SKM-1 treated with dmso at 0.1 percent for 144 hours (cell line): ENCODE results near the gene TSHR.
"Not testable (repeated sequence)": the region's sequence is repeated elsewhere in the genome, so short reads cannot be mapped to it uniquely, and the experiment has no call there.

Experiments
- DNase-seq: peaks from one replicate; lab custom pipeline; 2025; ENCODE audit not compliant: unreplicated experiment; lab: John Stamatoyannopoulos, UW

The TSHR gene

GRCh38 chr14:80955416-80955941 lies at the start of gene TSHR:
TSHR (plus strand) TSS chr14:80955621; CDS start chr14:80955681, 60 bp downstream.
- no peak for DNase-seq

DNA sequence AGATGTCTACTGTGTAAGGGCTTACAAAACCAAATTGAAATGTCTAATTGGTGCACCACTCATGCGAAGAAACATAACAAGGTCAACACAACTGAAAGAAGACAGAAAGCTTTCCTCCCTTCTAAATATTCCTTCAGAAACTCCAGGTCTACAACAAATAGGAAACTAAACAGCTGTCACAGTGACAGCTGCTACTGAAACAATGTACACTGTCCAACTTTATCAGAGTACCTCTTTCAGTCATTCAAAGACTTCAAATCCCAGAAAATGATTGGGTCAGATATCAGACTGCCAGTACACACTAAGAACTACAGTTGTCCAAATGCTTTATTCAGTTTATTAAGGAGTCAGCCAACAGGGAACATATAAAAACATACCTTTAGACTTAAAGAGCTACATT lies 49.1 kb upstream of the TSHR start:
- no peak for DNase-seq

GRCh38 chr14:80906946-80907345 lies 48.5 kb upstream of the TSHR start:
- DNase-seq: no peak

DNA sequence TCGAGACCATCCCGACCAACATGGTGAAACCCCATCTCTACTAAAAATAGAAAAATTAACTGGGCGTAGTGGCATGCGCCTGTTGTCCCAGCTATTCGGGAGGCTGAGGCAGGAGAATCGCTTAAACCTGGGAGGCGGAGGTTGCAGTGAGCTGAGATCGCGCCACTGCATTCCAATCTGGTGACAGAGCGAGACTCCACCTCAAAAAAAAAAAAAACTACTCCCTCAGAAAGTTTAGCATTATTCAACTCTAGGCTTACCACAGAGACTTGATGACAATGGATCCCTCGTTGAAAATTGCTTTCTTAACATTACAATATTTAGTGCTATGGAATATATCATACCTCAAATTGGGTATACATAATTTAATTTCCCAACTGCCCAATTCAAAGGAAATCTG lies 43.4 kb upstream of the TSHR start:
- DNase-seq: not testable (repeated sequence)

DNA sequence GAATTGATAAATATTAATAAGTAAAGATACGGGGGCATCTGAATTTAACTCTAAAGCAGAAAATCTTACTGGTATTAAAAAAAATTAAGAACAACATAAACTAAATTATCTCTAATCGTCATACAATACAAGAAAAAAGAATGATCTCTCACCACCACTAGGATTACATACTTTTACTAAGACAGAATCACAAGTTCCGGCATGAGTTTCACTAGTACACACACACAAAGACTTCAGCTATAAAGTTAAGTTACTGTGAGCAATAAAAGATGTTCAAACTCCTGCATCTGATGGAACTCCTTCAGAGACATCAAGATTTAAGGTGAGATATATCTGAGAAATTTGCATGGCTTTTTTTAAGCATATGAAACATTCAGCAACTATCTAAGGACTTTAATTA lies 35.8 kb upstream of the TSHR start:
- no peak for DNase-seq

GRCh38 chr14:80923368-80923767 lies 32.1 kb upstream of the TSHR start:
- DNase-seq: no peak

DNA sequence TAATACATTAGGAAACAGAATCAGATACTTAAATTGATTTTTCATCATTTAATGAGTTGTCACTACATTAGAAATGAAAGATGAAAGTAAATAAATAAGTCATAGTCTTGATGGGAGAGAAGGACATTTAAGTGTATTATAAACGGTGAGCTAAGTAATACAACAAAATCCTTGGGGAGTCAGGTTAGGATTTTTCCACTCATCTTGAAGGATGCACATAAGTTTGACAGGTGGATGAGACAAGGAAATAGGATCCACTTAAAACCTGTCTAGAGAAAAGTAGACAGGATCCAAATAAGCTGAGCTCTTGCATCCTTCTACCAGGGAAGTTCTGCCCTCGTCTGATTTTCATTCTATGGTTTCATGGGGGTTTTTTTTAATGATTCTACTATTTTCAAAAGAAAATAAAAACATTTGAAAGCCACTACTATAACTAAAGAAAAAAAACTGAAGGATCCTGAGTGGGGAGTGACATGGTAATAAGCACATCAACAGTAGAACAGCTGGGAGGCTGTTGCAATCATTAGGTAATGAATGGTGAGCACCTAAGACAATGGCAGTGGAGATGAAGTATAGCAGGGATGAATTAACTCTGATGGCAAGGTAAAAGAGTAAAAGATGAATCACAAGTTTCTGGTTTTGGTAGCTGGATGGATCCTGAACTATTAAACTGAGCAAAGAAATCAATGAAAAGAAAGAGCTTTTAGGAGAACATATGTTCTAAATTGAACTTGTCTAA lies 30.9 kb upstream of the TSHR start:
- no peak for DNase-seq

DNA sequence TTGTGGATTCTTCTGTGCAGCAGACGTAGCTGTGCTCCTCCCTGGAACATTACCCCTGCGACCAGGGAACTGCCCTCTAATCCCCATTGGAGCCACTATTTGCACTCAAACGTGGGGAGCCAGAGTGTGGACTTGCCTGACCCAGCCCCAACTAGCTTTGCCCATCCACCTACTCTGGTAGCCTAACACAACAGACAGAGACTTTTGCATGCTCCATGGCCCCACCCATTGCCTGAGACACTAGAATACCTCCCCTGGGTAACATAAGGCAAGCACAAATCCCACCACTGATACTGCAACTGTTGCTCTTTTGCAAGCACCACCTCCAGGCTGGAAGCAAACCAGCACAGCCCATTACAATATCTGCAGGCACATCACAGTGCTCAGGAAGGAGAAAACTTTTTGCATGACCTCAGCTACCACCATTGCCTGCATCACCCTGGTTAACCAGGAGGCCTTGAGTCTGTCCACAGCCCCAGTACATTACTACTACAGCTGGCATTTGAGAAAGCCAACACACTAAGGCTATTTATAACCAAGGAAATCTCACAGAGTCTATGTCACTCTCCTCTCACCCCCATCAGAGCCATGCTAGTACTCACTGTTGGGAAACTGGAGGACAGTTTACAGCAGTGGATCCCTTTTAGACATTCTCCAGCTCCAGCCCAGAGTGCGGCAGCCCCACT lies 28.9 kb upstream of the TSHR start:
- no peak for DNase-seq

GRCh38 chr14:80927083-80927989 lies 28.1 kb upstream of the TSHR start:
- no peak for DNase-seq

- DNase-seq: no peak
Measured at GRCh38 chr14:80930095-80930494, 25.3 kb upstream of the TSHR start.

DNA sequence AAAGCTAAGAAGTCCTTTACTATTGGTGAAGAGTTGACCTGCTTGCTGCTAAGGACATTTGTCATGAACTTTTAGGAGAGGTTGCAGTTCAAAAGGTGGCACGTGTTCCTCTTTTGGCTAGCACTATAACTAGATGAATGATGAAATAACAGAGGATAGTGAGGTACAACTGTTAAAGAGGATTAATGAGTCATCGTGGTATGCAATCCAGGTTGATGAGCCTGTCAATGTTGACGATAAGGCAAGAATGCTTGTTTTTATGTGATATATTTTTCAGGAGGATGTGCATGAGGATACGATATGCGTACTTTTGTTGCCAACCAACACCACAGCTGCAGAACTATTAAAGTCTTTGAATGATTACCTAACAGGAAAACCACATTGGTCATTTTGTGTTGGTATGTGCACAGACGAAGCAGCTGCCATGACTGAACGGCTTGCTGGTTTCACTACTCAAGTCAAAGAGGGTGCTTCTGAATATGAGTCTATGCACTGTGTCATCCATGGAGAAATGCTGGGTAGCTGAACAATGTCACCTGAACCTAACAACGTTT lies 24.5 kb upstream of the TSHR start:
- DNase-seq: peak; percentile 82

DNA sequence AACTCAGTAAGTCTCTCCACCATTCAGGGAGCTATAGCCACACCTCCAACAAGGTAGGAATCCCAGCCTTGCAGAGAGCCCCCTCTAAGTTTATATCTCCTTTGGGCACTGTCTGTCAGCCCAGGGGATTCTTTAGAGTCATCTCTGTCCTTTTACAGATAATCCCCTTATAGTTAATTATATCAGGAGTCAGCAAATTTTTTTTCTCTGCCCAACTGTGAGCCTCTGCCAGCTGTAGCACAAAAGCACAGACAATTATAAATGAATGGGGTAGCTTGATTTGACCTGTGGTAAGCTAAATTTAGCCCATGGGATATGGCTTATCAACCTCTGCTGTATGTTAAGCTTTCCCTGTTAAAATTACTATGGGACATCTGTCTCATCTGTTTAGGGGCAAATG lies 22.1 kb upstream of the TSHR start:
- DNase-seq: no peak

- no peak for DNase-seq
Measured at GRCh38 chr14:80933686-80934085, 21.7 kb upstream of the TSHR start.

DNA sequence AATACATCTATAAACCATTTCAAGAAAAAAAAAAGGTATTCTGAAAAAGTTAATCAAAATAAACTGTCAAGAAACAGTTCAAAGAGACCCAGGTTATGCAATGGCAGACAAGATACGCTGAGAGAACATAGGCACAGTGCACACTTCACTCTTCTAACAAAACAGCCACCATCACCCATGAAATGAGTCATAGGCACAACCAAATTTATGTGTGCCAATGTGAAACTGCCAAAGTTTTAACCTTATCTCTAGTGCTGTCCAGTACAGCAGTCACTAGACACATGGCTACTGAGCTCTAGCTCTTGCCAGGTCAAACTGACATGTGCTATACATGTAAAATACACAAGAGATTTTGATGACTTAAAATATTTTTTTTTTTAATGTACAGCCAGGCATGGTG lies 15.3 kb upstream of the TSHR start:
- no peak for DNase-seq

GRCh38 chr14:80941241-80942185 lies 13.9 kb upstream of the TSHR start, which contains the start of gene CEP128:
CEP128 (minus strand) TSS chr14:80941738.
- DNase-seq: peak; percentile 79

- DNase-seq: no peak
Measured at GRCh38 chr14:80942191-80942600, 13.2 kb upstream of the TSHR start.

DNA sequence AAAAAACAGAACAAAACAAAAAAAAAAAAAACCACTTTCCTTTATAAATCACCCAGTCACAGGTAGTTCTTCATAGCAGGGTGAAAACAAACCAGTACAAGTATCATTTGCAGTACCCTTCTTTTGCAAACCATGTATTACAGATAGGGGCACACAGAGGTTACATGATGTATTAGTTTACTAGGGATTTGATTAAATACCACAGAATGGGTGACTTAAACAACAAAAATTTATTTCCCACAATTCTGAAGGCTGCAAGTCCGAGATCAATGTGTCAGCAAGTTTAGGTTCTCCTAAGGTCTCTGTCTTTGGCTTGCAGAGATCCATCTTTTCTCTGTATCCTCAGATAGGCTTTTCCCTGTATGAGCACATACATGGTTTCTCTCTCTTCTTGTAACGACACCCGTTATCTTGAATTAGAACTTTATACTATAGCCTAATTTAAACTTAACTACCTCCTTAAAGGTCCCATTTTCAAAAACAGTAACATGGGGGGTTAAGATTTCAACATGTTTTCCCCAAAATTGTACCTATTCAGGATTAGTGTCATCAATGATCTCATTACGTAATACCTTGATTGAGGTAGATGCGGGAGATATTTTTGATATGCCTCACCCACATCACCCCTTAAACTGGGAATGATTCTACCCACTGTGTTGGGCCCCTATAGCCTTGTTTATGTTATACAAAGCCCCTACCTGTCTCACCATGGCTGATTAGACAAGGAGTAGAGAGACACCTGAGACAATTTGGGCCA lies 10.4 kb upstream of the TSHR start:
- no peak for DNase-seq

- DNase-seq: no peak
Measured at GRCh38 chr14:80946187-80946586, 9.2 kb upstream of the TSHR start.

- no peak for DNase-seq
Measured at GRCh38 chr14:80946797-80947196, 8.6 kb upstream of the TSHR start.
